GM12872 (cell line): ENCODE measurements around the gene MRC2.

Experiments
- CTCF ChIP-seq: IDR thresholded peaks from 3 replicates; pipeline ENCODE4 v1.5.1; 2011; ENCODE audit warnings: low read depth, mild to moderate bottlenecking, low read length, moderate library complexity; ENCODE audit not compliant: insufficient read depth

The MRC2 gene

GRCh38 chr17:62600805-62601204, 26.7 kb upstream of the MRC2 start:
- no peak for TF ChIP-seq CTCF

DNA sequence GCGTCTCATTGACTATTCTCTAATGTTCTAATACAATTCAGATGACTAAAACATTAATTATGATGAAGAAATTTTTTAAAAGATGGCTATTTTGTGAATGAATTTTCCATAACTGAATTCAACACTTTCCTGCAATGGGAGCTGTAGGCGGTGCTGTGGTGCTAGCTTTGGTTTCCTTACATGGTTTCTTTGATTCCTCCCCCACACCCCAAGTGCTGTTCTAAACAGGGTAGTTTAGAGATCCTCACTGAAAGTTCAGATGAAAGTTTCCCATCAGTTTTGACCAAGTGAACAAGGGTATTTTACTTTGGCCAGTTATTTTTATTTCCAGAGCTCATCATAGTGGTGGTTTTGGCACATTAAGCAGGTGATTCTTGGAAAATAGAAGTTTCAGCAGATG, 26.0 kb upstream of the MRC2 start:
- TF ChIP-seq CTCF = no peak

GRCh38 chr17:62605588-62605987, 21.9 kb upstream of the MRC2 start:
- TF ChIP-seq CTCF = no peak

DNA sequence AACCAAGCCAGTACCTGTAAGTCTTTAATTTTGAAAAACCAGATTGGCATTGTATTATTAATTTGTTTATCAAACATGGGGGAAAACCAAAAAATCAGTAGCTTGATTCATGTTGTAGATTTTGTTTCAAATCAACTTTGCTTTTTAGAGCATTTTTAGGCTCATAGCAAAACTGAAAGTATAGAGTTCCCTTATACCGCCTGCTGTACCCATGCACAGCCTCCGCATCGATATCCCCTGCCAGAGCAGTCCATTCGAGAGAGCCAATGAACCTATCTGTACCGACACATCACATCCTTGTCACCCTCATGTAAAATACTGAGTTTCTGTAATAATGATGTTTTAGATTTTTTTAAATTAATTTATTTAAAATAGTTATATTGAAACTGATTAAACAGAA, 16.2 kb upstream of the MRC2 start:
- no peak for TF ChIP-seq CTCF

DNA sequence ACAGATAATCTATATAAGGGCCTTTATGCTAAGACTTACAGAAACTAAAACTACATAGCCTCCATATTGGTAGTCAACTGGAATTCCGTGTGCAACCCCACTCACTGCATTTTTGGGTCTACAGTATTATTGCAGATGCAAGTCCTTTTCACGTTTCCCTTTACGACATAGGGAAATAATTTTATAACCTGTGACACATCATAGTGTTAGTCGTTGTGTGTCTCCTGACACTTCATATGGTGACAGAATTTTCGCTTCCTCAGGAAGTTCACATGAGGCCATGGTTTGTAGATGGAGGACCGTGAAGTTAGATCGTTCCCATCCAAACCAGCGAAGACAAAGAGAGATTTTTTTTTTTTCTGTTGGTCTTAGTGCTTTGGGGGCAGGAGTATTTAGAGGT, 15.7 kb upstream of the MRC2 start:
- TF ChIP-seq CTCF = no peak

DNA sequence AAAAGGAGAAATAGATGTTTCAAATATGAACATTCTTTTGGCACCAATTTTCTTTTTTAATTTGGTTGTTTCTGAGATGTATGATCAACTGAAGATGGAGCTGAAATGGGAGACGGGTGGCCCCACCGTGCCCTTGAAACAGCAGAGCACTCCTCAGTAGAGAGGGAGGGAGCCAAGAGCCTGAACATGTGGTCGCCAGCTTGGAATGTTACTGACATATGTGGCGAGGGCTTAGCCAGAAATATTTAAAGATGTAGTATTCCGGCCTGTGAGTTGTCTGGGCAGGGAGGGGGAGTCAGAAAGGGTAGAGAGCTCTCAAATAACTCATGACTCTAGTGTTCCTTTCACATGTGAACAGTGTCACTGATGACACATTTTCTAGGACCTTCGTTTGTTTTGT, 13.3 kb upstream of the MRC2 start:
- no peak for TF ChIP-seq CTCF

GRCh38 chr17:62615503-62615902, 12.0 kb upstream of the MRC2 start:
- TF ChIP-seq CTCF = no peak

DNA sequence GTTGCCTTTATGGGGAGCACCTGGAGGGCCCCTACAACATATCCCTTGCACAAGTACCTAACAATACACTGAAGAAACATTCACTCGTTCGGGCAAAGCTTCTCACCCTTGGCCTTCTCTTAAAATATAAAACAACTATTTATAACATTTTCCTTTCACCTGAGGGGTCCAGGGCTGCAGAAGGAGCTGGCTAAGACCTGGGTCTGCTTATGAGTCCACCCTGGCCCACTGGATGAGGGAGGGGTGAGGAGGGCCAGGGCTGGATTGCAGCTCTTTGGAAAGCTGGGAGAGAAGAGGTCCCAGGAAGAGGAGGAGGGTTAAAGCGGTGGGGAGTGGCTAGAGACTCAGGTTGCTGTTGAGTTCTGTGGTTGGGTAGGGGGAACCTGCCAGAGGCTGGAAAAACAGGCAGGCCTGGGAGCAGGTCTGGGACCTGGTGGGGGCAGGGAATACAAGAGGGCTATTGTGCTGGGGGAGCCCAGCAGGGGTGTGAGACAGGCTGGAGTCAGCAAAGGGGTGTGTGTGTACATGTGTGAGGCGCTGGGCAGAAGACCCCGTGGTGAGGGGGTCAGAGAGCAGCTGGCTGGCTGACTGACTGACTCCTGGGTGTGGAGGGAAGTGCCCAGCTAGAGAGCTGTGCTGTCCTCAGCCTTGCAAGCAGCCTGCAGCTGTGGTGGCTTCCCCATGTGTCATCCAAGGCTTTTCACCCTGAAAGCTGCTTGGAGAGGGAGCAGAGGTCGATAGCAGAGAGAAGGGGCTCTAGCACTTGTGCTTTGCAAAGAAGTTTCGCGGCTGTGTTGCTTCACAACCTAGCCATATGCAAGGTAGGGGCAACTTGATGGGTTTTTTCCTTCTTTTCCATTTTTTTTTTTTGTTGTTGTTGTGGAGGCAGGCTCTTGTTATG, 10.2 kb upstream of the MRC2 start:
- no peak for TF ChIP-seq CTCF
